Caco-2 (cell line): Measurements from ENCODE around the gene SLC35F1. TPM values are rescaled to one million over a fixed set of nuclear protein-coding genes. Genes with fewer than 3 reads are reported as not detected.

Source experiments
- BruUV-seq: library from RNA; stranded (reverse); fragments of 400-500 nt; replicated peaks from 2 replicates; lab custom pipeline; 2021; lab: Mats Ljungman, UMichigan
- CTCF ChIA-PET: fragments of 300-600 bp; sonication (Branson Sonifier 250); formaldehyde crosslinking; loops from one replicate; lab custom pipeline; 2022; ENCODE audit warnings: antibody characterized with exemption; lab: Charles Lee
- POLR2A ChIA-PET: fragments of 300-600 bp; sonication (Branson Sonifier 250); formaldehyde crosslinking; loops from one replicate; lab custom pipeline; 2022; ENCODE audit warnings: antibody characterized with exemption; lab: Charles Lee
- DNase-seq, 2 experiments: peaks; one replicate each; pipeline versions ENCODE4 v3.0.0 to v3.0.0-alpha.2; 2020 to 2022
- H3K27me3 ChIP-seq: replicated peaks from 2 replicates; pipeline ENCODE4 v1.6.0; 2011; ENCODE audit warnings: low read length; ENCODE audit not compliant: control insufficient read depth, insufficient read depth
- H3K36me3 ChIP-seq: 2 replicates; pipeline ENCODE4 v1.5.1; 2011; ENCODE audit warnings: low read length; ENCODE audit not compliant: control insufficient read depth, insufficient read depth
- H3K4me1 ChIP-seq: fragments of 250-450 bp; sonication (Bioruptor Pico); 2 replicates; pipeline ENCODE4 v1.5.1; 2020; ENCODE audit warnings: mild to moderate bottlenecking
- H3K4me3 ChIP-seq: 2 replicates; pipeline ENCODE4 v1.5.1; 2011; ENCODE audit warnings: low read depth, mild to moderate bottlenecking, control low read depth, low read length
- H3K9me3 ChIP-seq: fragments of 250-450 bp; sonication (Bioruptor Pico); 2 replicates; pipeline ENCODE4 v1.5.1; 2020; ENCODE audit warnings: mild to moderate bottlenecking, moderate library complexity
- H3K27ac Mint-ChIP-seq: one replicate; pipeline ENCODE4 v1.8.0; 2022; ENCODE audit warnings: mixed read lengths; ENCODE audit not compliant: unreplicated experiment
- H3K27me3 Mint-ChIP-seq: one replicate; pipeline ENCODE4 v1.8.0; 2022; ENCODE audit warnings: mixed read lengths; ENCODE audit not compliant: insufficient read depth, unreplicated experiment
- H3K36me3 Mint-ChIP-seq: one replicate; pipeline ENCODE4 v1.8.0; 2022; ENCODE audit warnings: mild to moderate bottlenecking, mixed read lengths; ENCODE audit not compliant: insufficient read depth, unreplicated experiment
- H3K4me1 Mint-ChIP-seq: one replicate; pipeline ENCODE4 v1.8.0; 2022; ENCODE audit warnings: low read depth, mixed read lengths; ENCODE audit not compliant: unreplicated experiment
- H3K4me3 Mint-ChIP-seq: one replicate; pipeline ENCODE4 v1.8.0; 2022; ENCODE audit warnings: mild to moderate bottlenecking, moderate library complexity, mixed read lengths; ENCODE audit not compliant: unreplicated experiment
- H3K9me3 Mint-ChIP-seq: one replicate; pipeline ENCODE4 v1.8.0; 2022; ENCODE audit warnings: mixed read lengths; ENCODE audit not compliant: unreplicated experiment
- CTCF ChIP-seq, 2 experiments: fragments of 200-600 bp in 1 of 2; IDR thresholded peaks; 1 replicate in 1 of 2; 2 replicates in 1 of 2; pipeline versions ENCODE4 v1.5.1 to v1.8.0; 2011 to 2022; ENCODE audit warnings: antibody characterized with exemption in 1 of 2, control low read depth in 1 of 2, inconsistent platforms in 1 of 2, low read depth in 1 of 2, low read length in 1 of 2, mild to moderate bottlenecking in 1 of 2, moderate library complexity in 1 of 2; ENCODE audit not compliant: insufficient read depth in 1 of 2, severe bottlenecking in 1 of 2, unreplicated experiment in 1 of 2
- intact Hi-C: fragments of 100-400 bp; cut with micrococcal nuclease; formaldehyde crosslinking; loops from one replicate; pipeline ENCODE4 v1.10.0; 2022; ENCODE audit not compliant: unreplicated experiment
- total RNA-seq: library from RNA; stranded (reverse); gene quantifications from 2 replicates; pipeline ENCODE4 v1.2.3, GENCODE V29; 2022

The SLC35F1 gene
- total RNA-seq, 1 experiment from 2014 or later, result not detected

- TF ChIP-seq CTCF (IDR thresholded peaks at IDR 0.05; ENCODE audit: insufficient read depth in 1 of 2, low read depth in 1 of 2, low read length in 1 of 2, severe bottlenecking in 1 of 2, unreplicated experiment in 1 of 2), result no peak
- H3K4me1 ChIP-seq, result no peaks in the 10 kb centered on the region
- Mint-ChIP-seq H3K9me3 (peaks cover 8% of the 10 kb centered on the region), H3K27me3 (no peaks in the 10 kb centered on the region), H3K27ac (no peak overlapping the region), H3K4me3 (no peak overlapping the region), H3K36me3 (no peaks in the 10 kb centered on the region), H3K4me1 (no peaks in the 10 kb centered on the region)
- BruUV-seq, result no TSS peak
- H3K4me3 ChIP-seq, result no peak overlapping the region
- ChIA-PET CTCF (no interaction called here), POLR2A (no interaction called here)
- intact Hi-C loops, result no loop called here
- no peaks in the 10 kb centered on the region for H3K27me3 ChIP-seq
- H3K9me3 ChIP-seq, result no peaks in the 10 kb centered on the region
- H3K36me3 ChIP-seq, result no peaks in the 10 kb centered on the region
- DNase-seq, result no peak
Measured at GRCh38 chr6:117866561-117866960, 40.5 kb upstream of the SLC35F1 start.

GRCh38 chr6:117870486-117871242 lies 36.4 kb upstream of the SLC35F1 start:
- no peak for TF ChIP-seq CTCF (IDR thresholded peaks at IDR 0.05; ENCODE audit: insufficient read depth in 1 of 2, low read depth in 1 of 2, low read length in 1 of 2, severe bottlenecking in 1 of 2, unreplicated experiment in 1 of 2)
- H3K27me3 Mint-ChIP-seq, result no peaks in the 10 kb centered on the region
- H3K4me1 Mint-ChIP-seq, result no peaks in the 10 kb centered on the region
- no peaks in the 10 kb centered on the region for H3K9me3 Mint-ChIP-seq
- H3K4me3 ChIP-seq, result no peak overlapping the region
- no peaks in the 10 kb centered on the region for H3K36me3 Mint-ChIP-seq
- intact Hi-C loops, result no loop called here
- H3K4me1 ChIP-seq, result no peaks in the 10 kb centered on the region
- no TSS peak for BruUV-seq
- no peak for DNase-seq
- no peak overlapping the region for H3K27ac Mint-ChIP-seq
- no peaks in the 10 kb centered on the region for H3K36me3 ChIP-seq
- H3K27me3 ChIP-seq, result no peaks in the 10 kb centered on the region
- ChIA-PET CTCF (no interaction called here), POLR2A (no interaction called here)
- H3K9me3 ChIP-seq, result no peaks in the 10 kb centered on the region
- H3K4me3 Mint-ChIP-seq, result no peak overlapping the region

- no peak for TF ChIP-seq CTCF (IDR thresholded peaks at IDR 0.05; ENCODE audit: insufficient read depth in 1 of 2, low read depth in 1 of 2, low read length in 1 of 2, severe bottlenecking in 1 of 2, unreplicated experiment in 1 of 2)
- peaks cover 2% of the 10 kb centered on the region for H3K27me3 Mint-ChIP-seq
- Histone ChIP-seq H3K9me3 (no peaks in the 10 kb centered on the region), H3K36me3 (no peaks in the 10 kb centered on the region), H3K4me1 (no peaks in the 10 kb centered on the region), H3K27me3 (no peaks in the 10 kb centered on the region), H3K4me3 (no peak overlapping the region)
- no peaks in the 10 kb centered on the region for H3K9me3 Mint-ChIP-seq
- ChIA-PET POLR2A (no interaction called here), CTCF (no interaction called here)
- H3K36me3 Mint-ChIP-seq, result no peaks in the 10 kb centered on the region
- H3K4me3 Mint-ChIP-seq, result no peak overlapping the region
- H3K27ac Mint-ChIP-seq, result no peak overlapping the region
- intact Hi-C loops, result no loop called here
- H3K4me1 Mint-ChIP-seq, result no peaks in the 10 kb centered on the region
- BruUV-seq, result no TSS peak
- DNase-seq, result no peak
Measured at GRCh38 chr6:117880824-117881223, 26.2 kb upstream of the SLC35F1 start.
